Liver (tissue), 3 donors: Measurements from ENCODE around the gene CACNB4.

Experiments
- CTCF ChIP-seq: fragments of 150-350 bp; IDR thresholded peaks from 2 replicates; pipeline ENCODE4 v1.5.1; 2017; ENCODE audit warnings: improper control_type of control experiment, low read depth, low read length; ENCODE audit not compliant: missing input control
- GABPA ChIP-seq, 2 donors: IDR thresholded peaks in 1 of 2; conservative IDR thresholded peaks in 1 of 2; 2 replicates each; pipeline ENCODE4 v1.6.1; 2016; ENCODE audit warnings: antibody characterized with exemption in 2 of 2, mild to moderate bottlenecking in 1 of 2, moderate library complexity in 1 of 2
- HNF4A ChIP-seq, 2 donors: conservative IDR thresholded peaks; 2 replicates each; pipeline ENCODE4 v1.6.1; 2016; ENCODE audit warnings: antibody characterized with exemption in 2 of 2, mild to moderate bottlenecking in 2 of 2
- JUND ChIP-seq, 2 donors: IDR thresholded peaks; 2 replicates each; pipeline ENCODE4 v1.6.1; 2016; ENCODE audit warnings: antibody characterized with exemption in 2 of 2
- MAX ChIP-seq: IDR thresholded peaks from 2 replicates; pipeline ENCODE4 v1.6.1; 2016; ENCODE audit warnings: antibody characterized with exemption
- REST ChIP-seq: IDR thresholded peaks from 2 replicates; pipeline ENCODE4 v1.6.1; 2016; ENCODE audit warnings: antibody characterized with exemption, mild to moderate bottlenecking
- SP1 ChIP-seq: IDR thresholded peaks from 2 replicates; pipeline ENCODE4 v1.6.1; 2018; ENCODE audit warnings: antibody characterized with exemption, mild to moderate bottlenecking
- YY1 ChIP-seq: IDR thresholded peaks from 2 replicates; pipeline ENCODE4 v1.6.1; 2016; ENCODE audit warnings: antibody characterized with exemption, mild to moderate bottlenecking
- ZBTB33 ChIP-seq: IDR thresholded peaks from 2 replicates; pipeline ENCODE4 v1.6.1; 2016; ENCODE audit warnings: antibody characterized with exemption
- donor health status: healthy.
- donor health status: healthy.

- TF ChIP-seq CTCF: no peak
- no peak for TF ChIP-seq ZBTB33
- TF ChIP-seq MAX: no peak
- no peak for TF ChIP-seq SP1
- no peak for TF ChIP-seq GABPA (IDR thresholded peaks at IDR 0.05 in 1 of 2, conservative IDR thresholded peaks at IDR 0.05 in 1 of 2)
- TF ChIP-seq HNF4A (conservative IDR thresholded peaks at IDR 0.05): no peak
- TF ChIP-seq REST: no peak
- no peak for TF ChIP-seq YY1
- no peak for TF ChIP-seq JUND (IDR thresholded peaks at IDR 0.05)
These were observed 217.5 kb downstream of the CACNB4 start for GRCh38 chr2:151881342-151881741.
